ENCODE results near the gene SNTG2. TPM values are rescaled to one million over a fixed set of nuclear protein-coding genes. Genes with fewer than 3 reads are reported as not detected.

SNTG2 gene
- total and polyA plus RNA-seq, 7 experiments from 2014 or later: 0.26 to 4.9 (median 3.1) TPM; not detected in 2

- Mint-ChIP-seq H3K36me3 (peaks cover 0 to 10% (median 9%) of the 10 kb centered on the region in 5 donors), H3K27me3 (no peaks in the 10 kb centered on the region), H3K4me1 (peaks cover 3 to 27% (median 19%) of the 10 kb centered on the region in 7 donors), H3K27ac (no peak overlapping the region), H3K4me3 (no peak overlapping the region), H3K9me3 (peaks cover 0 to 11% (median 8%) of the 10 kb centered on the region in 11 donors)
- Histone ChIP-seq H3K27ac (ENCODE audit: low read depth, low read length) (no peak overlapping the region), H3K4me1 (ENCODE audit: control insufficient read depth in 2 of 2, insufficient read depth in 2 of 2, low read length in 2 of 2) (peaks cover 0 to 4% of the 10 kb centered on the region in 2 donors), H3K9me3 (ENCODE audit: control insufficient read depth in 2 of 3, low read length in 3 of 3) (no peaks in the 10 kb centered on the region), H3K4me3 (ENCODE audit: low read length) (no peak overlapping the region), H3K27me3 (ENCODE audit: control insufficient read depth in 2 of 2, insufficient read depth in 2 of 2, low read length in 2 of 2) (no peaks in the 10 kb centered on the region), H3K36me3 (ENCODE audit: control insufficient read depth in 2 of 3, insufficient read depth in 3 of 3, low read length in 3 of 3) (no peaks in the 10 kb centered on the region)
- DNase-seq (no peak), ATAC-seq (no peak)
- ChIA-PET POLR2A (no interaction called here), CTCF (interaction anchor here (0.6 to 1.2 kb wide), 6 partner anchors 16 to 408 kb away, joined by 3 to 4 read pairs (median 4); no protein-coding TSS in a partner anchor)
- intact Hi-C loops (cut with micrococcal nuclease): no loop called here
Measured at GRCh38 chr2:1141079-1141478, 190.4 kb downstream of the SNTG2 start.

DNA sequence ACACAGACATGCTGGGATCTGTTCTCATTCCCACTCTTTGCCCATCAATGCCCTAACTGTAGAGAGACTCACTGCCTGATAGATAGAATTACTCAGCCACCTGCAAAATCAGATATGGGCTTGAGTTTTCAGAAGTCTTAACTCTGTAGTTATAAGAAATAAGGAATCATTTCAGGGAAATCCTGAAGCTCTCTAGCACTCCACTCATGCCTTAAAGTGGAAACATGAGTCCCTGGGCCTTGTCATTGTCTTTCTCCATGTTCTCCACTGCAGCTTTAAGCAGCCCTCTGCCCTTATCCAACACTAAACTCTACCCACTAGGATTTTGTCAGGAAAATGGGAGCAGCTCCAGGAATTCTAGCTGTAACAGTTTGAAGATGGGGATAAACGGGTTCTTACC is 192.5 kb downstream of the SNTG2 start:
- Mint-ChIP-seq H3K4me3 (no peak overlapping the region), H3K9me3 (peaks cover 0 to 11% (median 8%) of the 10 kb centered on the region in 11 donors), H3K27me3 (no peaks in the 10 kb centered on the region)

GRCh38 chr2:1147873-1148612 is 197.4 kb downstream of the SNTG2 start:
- Mint-ChIP-seq H3K36me3 (peaks cover 0 to 10% (median 7%) of the 10 kb centered on the region in 5 donors), H3K27ac (peak overlapping the region in 3 of 9 donors; percentile 23 to 61 (median 57))
- CTCF ChIA-PET: no interaction called here

More for the DNA sequence above, 192.5 kb downstream of the SNTG2 start:
- Histone ChIP-seq H3K4me1 (ENCODE audit: control insufficient read depth in 2 of 2, insufficient read depth in 2 of 2, low read length in 2 of 2) (no peaks in the 10 kb centered on the region), H3K27me3 (ENCODE audit: control insufficient read depth in 2 of 2, insufficient read depth in 2 of 2, low read length in 2 of 2) (no peaks in the 10 kb centered on the region), H3K36me3 (ENCODE audit: control insufficient read depth in 2 of 3, insufficient read depth in 3 of 3, low read length in 3 of 3) (no peaks in the 10 kb centered on the region), H3K27ac (ENCODE audit: low read depth, low read length) (no peak overlapping the region), H3K4me3 (ENCODE audit: low read length) (no peak overlapping the region), H3K9me3 (ENCODE audit: control insufficient read depth in 2 of 3, low read length in 3 of 3) (no peaks in the 10 kb centered on the region)
- Mint-ChIP-seq H3K27ac (no peak overlapping the region), H3K4me1 (peaks cover 2 to 14% (median 4%) of the 10 kb centered on the region in 7 donors), H3K36me3 (peaks cover 0 to 10% (median 9%) of the 10 kb centered on the region in 5 donors)
- CTCF ChIA-PET: no interaction called here
- ATAC-seq: no peak
- POLR2A ChIA-PET: no interaction called here
- no peak for DNase-seq
- intact Hi-C loops (cut with micrococcal nuclease): no loop called here

GRCh38 chr2:1150724-1151511 is 200.3 kb downstream of the SNTG2 start:
- Mint-ChIP-seq H3K27ac (peak overlapping the region in 2 of 9 donors; percentile 7 to 44), H3K27me3 (no peaks in the 10 kb centered on the region), H3K9me3 (no peaks in the 10 kb centered on the region), H3K4me3 (no peak overlapping the region), H3K4me1 (peaks cover 0 to 15% (median 9%) of the 10 kb centered on the region in 7 donors), H3K36me3 (no peaks in the 10 kb centered on the region)
- Histone ChIP-seq H3K27ac (ENCODE audit: low read depth, low read length) (no peak overlapping the region), H3K4me3 (ENCODE audit: low read length) (no peak overlapping the region), H3K9me3 (ENCODE audit: control insufficient read depth in 2 of 3, low read length in 3 of 3) (no peaks in the 10 kb centered on the region), H3K4me1 (ENCODE audit: control insufficient read depth in 2 of 2, insufficient read depth in 2 of 2, low read length in 2 of 2) (peaks cover 0 to 4% of the 10 kb centered on the region in 2 donors), H3K36me3 (ENCODE audit: control insufficient read depth in 2 of 3, insufficient read depth in 3 of 3, low read length in 3 of 3) (no peaks in the 10 kb centered on the region), H3K27me3 (ENCODE audit: control insufficient read depth in 2 of 2, insufficient read depth in 2 of 2, low read length in 2 of 2) (no peaks in the 10 kb centered on the region)
- no peak for ATAC-seq
- DNase-seq: no peak
- intact Hi-C loops (cut with micrococcal nuclease): no loop called here
- POLR2A ChIA-PET: no interaction called here
- CTCF ChIA-PET: interaction anchor here (0.5 to 1.1 kb wide), 2 partner anchors 14 to 395 kb away, joined by 3 to 4 read pairs; no protein-coding TSS in a partner anchor

More at GRCh38 chr2:1147873-1148612, 197.4 kb downstream of the SNTG2 start:
- intact Hi-C loops (cut with micrococcal nuclease): no loop called here
- ATAC-seq: no peak
- POLR2A ChIA-PET: no interaction called here
- Mint-ChIP-seq H3K4me3 (no peak overlapping the region), H3K9me3 (peaks cover 0 to 11% (median 8%) of the 10 kb centered on the region in 11 donors), H3K27me3 (no peaks in the 10 kb centered on the region), H3K4me1 (peaks cover 0 to 15% (median 9%) of the 10 kb centered on the region in 7 donors)
- DNase-seq: no peak
- Histone ChIP-seq H3K4me3 (ENCODE audit: low read length) (no peak overlapping the region), H3K36me3 (ENCODE audit: control insufficient read depth in 2 of 3, insufficient read depth in 3 of 3, low read length in 3 of 3) (no peaks in the 10 kb centered on the region), H3K4me1 (ENCODE audit: control insufficient read depth in 2 of 2, insufficient read depth in 2 of 2, low read length in 2 of 2) (no peaks in the 10 kb centered on the region), H3K9me3 (ENCODE audit: control insufficient read depth in 2 of 3, low read length in 3 of 3) (no peaks in the 10 kb centered on the region), H3K27ac (ENCODE audit: low read depth, low read length) (no peak overlapping the region), H3K27me3 (ENCODE audit: control insufficient read depth in 2 of 2, insufficient read depth in 2 of 2, low read length in 2 of 2) (no peaks in the 10 kb centered on the region)

GRCh38 chr2:1152375-1152774 is 201.7 kb downstream of the SNTG2 start:
- H3K27ac Mint-ChIP-seq: peak overlapping the region in 2 of 9 donors; percentile 28 to 33
- Histone ChIP-seq H3K4me3 (ENCODE audit: low read length) (no peak overlapping the region), H3K36me3 (ENCODE audit: control insufficient read depth in 2 of 3, insufficient read depth in 3 of 3, low read length in 3 of 3) (no peaks in the 10 kb centered on the region), H3K4me1 (ENCODE audit: control insufficient read depth in 2 of 2, insufficient read depth in 2 of 2, low read length in 2 of 2) (peaks cover 0 to 4% of the 10 kb centered on the region in 2 donors), H3K27ac (ENCODE audit: low read depth, low read length) (no peak overlapping the region), H3K27me3 (ENCODE audit: control insufficient read depth in 2 of 2, insufficient read depth in 2 of 2, low read length in 2 of 2) (no peaks in the 10 kb centered on the region), H3K9me3 (ENCODE audit: control insufficient read depth in 2 of 3, low read length in 3 of 3) (no peaks in the 10 kb centered on the region)
- peaks cover 0 to 15% (median 9%) of the 10 kb centered on the region in 7 donors for H3K4me1 Mint-ChIP-seq
- DNase-seq: no peak
- POLR2A ChIA-PET: no interaction called here
- H3K27me3 Mint-ChIP-seq: no peaks in the 10 kb centered on the region
- intact Hi-C loops (cut with micrococcal nuclease): no loop called here
- no peaks in the 10 kb centered on the region for H3K36me3 Mint-ChIP-seq
- ATAC-seq: no peak
- CTCF ChIA-PET: no interaction called here
- no peak overlapping the region for H3K4me3 Mint-ChIP-seq
- no peaks in the 10 kb centered on the region for H3K9me3 Mint-ChIP-seq

GRCh38 chr2:1153920-1154319 is 203.3 kb downstream of the SNTG2 start:
- H3K9me3 ChIP-seq (ENCODE audit: control insufficient read depth in 2 of 3, low read length in 3 of 3): no peaks in the 10 kb centered on the region
- H3K27me3 Mint-ChIP-seq: no peaks in the 10 kb centered on the region
- no peaks in the 10 kb centered on the region for H3K36me3 ChIP-seq (ENCODE audit: control insufficient read depth in 2 of 3, insufficient read depth in 3 of 3, low read length in 3 of 3)
- ChIA-PET CTCF (no interaction called here), POLR2A (no interaction called here)
- no peak overlapping the region for H3K4me3 ChIP-seq (ENCODE audit: low read length)
- no peak overlapping the region for H3K27ac ChIP-seq (ENCODE audit: low read depth, low read length)
- no peak overlapping the region for H3K27ac Mint-ChIP-seq
- peaks cover 0 to 15% (median 8%) of the 10 kb centered on the region in 7 donors for H3K4me1 Mint-ChIP-seq
- no peak for ATAC-seq
- no peaks in the 10 kb centered on the region for H3K36me3 Mint-ChIP-seq
- peaks cover 0 to 4% of the 10 kb centered on the region in 2 donors for H3K4me1 ChIP-seq (ENCODE audit: control insufficient read depth in 2 of 2, insufficient read depth in 2 of 2, low read length in 2 of 2)
- H3K9me3 Mint-ChIP-seq: no peaks in the 10 kb centered on the region
- intact Hi-C loops (cut with micrococcal nuclease): no loop called here
- H3K4me3 Mint-ChIP-seq: no peak overlapping the region
- H3K27me3 ChIP-seq (ENCODE audit: control insufficient read depth in 2 of 2, insufficient read depth in 2 of 2, low read length in 2 of 2): no peaks in the 10 kb centered on the region
- DNase-seq: no peak

Data from naive thymus-derived CD4-positive, alpha-beta T cell (primary cell).